GM21737 (cell line): ENCODE measurements around the gene EHD1.
A peak's percentile ranks its signal among the peaks of the same experiment; 100 is the strongest.

Experiments used
- ATAC-seq: cut with Tn5 transposase; IDR thresholded peaks from one replicate; pipeline ENCODE4 v1.9.1; 2021; ENCODE audit warnings: mild to moderate bottlenecking, moderate library complexity; ENCODE audit not compliant: unreplicated experiment

The EHD1 gene

DNA sequence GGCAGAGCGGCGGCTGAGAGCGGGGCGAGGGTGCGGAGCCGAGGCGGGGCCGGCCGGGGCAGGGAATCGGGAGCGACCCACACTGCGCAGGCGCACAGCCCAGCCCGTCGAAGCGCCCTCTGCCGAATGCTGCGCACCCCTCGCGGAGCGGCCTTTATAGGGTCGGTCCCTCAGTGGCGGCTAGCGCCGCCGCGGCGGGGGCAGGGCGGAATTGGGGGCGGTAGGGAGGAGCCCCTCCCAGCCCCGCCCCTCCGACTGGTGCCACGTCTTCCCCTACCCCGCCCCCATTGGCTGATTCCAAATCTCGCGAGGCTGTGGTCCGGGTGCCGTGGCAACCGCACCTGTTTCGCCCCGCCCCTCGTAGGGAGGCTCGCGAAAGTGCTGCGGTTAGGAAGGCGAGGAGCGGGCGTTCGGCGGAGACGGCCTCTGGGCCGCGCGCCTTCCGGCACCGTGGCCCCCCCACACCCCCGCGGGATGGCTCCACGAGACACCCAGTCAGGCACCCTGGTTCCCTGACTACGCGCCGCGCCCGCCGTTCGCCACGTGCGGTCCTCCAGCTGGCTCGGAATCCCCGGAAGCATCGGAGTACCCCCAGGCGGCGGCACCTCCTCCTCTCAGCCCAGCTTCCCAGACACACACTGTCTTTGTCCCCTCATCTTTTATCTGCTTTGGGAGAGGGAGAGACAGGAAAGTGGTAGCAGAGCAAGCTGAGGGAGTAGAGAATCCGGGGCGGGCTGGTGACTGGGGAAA, at the start of gene EHD1:
Gene EHD1, minus strand, starts transcription at position 128 of the 750 bp plus-strand sequence. CDS start 157 bp downstream, outside the sequence.
- peak; percentile 56 for ATAC-seq

DNA sequence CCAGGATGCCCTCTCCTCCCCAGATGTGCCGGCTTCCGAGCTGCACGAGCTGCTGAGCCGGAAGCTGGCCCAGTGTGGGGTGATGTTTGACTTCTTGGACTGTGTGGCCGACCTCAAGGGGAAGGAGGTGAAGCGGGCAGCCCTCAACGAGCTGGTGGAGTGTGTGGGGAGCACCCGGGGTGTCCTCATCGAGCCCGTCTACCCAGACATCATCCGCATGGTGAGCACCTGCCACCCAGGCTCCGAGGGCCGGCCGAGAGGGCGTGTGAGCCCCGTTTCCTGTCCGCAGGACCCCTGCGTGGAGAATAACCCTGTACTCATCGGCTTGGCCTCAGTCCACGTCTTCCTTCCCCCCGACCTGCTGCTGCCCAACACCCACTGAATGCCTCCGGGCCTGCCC, 48.3 kb upstream of the EHD1 start:
- no peak for ATAC-seq

DNA sequence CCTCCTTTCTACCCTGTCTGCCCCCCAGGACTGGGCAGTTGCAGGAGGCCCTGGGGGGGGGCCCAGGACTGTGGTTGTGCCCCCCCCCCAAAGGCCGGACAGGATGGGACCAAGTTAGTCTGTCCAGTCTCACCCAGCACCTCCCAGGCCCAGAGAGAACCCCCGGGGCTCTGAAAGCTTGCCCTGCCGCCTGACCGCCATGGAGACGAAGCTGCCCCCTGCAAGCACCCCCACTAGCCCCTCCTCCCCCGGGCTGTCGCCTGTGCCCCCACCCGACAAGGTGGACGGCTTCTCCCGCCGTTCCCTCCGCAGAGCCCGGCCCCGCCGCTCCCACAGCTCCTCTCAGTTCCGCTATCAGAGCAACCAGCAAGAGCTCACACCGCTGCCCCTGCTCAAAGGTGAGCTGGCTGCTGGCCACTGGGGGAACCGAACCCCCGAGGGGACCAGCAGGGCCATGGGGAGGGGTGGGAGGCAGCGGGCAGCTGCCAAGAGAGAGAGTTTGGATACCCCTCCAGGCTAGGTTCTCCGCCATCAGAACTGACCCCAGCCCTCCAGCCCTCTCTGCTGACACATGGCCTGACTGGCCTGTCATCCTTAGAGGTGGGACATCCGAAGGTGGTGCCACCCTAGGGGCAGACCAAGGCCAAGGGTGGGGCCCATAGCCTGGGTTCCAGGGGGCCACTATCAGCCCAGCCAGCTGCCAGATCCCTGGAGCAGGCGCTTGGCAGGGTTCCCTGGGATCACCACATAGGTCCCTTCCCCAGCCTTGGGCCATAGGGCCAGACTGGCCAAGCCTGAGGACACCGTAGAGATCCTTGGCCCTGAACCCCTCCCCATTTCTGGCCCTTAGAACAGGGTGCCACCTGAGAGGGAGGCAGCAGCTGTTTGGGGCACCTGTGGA, 47.4 kb upstream of the EHD1 start:
- ATAC-seq: no peak

DNA sequence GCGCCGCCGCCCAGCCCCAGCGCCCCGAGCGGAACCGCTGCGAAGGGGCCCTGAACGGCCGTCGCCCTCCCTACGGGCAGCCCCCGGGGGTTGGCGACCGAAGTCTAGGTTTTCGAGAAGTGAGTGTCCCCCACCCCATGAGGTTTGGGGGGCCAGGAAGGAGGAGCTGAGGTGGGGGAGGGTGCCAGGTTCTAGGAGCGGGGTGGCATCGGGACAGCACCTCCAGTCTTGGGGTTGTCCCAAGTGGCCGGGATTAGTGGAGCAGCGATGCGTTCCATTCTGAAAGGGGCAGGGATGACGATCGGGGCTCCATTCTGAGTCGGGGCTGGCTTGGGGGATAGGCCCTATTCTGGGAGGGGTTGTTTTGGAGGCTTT, 46.5 kb upstream of the EHD1 start:
- no peak for ATAC-seq

- peak; percentile 74 for ATAC-seq
Measured at GRCh38 chr11:64923944-64924909, 45.8 kb upstream of the EHD1 start, which contains the start of gene PPP2R5B. PPP2R5B (plus strand) TSS chr11:64924689; CDS start chr11:64925735, 1,046 bp downstream.

- ATAC-seq: no peak
Measured at GRCh38 chr11:64923151-64923661, 44.8 kb upstream of the EHD1 start.

DNA sequence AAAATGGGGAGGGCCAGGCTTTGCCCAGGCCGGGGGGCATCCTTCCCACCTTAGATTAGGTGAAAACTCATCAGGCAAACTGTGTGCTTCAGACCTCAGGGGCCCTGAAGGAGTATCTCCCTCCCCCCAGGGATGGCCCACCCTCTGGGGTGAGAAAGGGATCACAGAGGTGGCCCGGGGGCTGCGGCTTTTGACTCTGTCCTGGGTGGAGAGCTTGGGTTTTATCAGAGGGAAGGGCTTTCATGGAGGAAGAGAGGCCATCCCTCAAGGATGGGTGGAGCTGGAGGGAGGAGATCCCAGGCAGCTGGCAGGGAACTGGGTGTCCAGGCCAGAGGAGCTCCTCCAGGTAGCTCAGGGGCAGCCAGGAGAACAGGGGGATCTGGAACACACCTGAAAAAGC, 43.0 kb upstream of the EHD1 start:
- ATAC-seq: no peak

DNA sequence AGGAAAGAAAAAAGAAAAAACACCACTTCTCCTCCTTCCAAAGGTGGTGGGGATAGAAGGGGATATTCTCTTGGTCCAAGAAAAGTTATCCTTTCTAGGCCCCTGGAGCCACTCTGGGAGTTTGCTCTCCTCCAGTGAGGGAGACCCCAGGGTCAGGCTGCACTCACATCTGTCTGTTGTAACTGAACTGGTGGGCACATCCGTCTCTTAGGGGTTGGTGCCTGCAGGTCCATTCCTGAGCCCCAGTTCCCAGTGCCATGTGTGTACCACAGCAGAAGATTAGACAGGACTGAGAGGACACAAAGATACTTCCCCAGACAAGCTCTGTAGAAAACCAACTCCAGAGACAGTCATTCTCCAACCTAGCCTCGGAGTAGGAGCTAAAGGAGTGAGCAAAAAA, 41.7 kb upstream of the EHD1 start:
- ATAC-seq: no peak

- no peak for ATAC-seq
Measured at GRCh38 chr11:64919627-64920026, 41.2 kb upstream of the EHD1 start.

DNA sequence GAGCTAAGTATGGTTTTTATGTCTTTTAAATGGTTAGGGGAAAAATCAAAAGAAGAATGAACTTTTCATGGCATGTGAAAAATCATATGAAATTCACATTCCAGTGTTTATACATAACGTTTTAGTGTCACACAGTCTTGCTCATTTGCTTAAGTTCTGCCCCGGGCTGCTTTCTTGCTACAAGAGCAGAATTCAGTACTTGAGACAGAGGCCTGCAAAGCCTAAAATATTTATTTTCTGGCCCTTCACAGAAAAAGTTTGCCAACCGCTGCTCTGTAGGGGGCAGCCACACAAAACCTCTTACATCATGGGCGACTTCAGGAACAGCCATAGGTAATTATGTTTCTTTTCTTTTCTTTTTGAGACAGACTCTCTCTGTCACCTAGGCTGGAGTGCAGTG, 39.6 kb upstream of the EHD1 start:
- ATAC-seq: no peak

DNA sequence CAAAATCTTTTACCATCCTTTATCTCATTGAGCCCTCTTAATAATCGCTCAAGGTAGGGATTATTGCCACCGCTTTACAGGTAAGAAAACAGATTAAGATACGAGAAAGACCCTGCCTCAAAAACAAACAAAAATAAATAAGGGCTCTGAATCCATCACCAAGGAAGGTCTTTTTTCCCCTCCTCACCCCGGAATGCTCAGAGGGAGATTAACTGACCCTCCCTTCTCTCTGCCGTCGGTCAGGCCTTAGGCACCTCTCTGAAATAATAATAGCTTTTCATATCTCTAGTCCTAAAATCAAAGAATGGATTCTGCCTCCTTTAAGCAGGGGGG, 39.2 kb upstream of the EHD1 start:
- no peak for ATAC-seq

GRCh38 chr11:64916775-64917662, 38.6 kb upstream of the EHD1 start, which contains the start of gene ATG2A:
ATG2A (minus strand) TSS chr11:64917209; CDS start chr11:64917135, 74 bp downstream.
- peak; percentile 90 for ATAC-seq

DNA sequence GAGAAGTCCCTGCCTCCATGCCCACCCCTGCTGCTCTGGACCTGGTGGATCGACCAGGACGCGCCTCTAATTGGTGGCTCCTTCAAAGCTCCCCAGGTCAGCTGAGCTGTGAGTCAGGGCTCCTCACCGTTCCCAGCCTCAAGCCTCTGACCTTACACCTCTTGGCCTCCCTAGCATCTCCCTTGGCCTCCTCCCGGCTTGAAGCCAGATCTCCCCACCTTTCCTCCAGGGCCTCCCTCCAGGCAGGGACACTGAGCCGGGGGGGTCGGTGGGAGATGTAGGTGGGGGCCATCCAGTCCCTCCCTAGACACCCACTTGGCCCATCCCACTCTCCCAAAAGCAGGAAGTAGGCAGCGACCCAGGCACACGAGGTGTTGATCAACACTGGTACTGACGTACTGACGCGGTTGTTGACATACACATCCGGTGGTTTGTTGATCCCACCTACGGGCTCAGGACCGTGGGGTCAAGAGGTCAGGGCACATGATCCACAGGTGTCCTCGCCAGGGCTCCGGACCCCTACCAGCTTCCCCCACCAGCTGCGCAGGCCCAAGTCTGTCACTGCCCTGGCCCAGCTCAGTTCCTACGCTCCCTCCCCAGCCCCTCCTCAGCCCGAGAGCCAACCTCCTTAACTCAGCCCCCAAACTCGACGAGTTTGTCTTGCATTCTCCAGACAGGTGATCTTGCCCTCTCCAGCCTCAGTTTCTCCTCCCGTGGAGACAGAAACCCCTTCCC, 37.8 kb upstream of the EHD1 start:
- ATAC-seq: no peak

- no peak for ATAC-seq
Measured at GRCh38 chr11:64915376-64915887, 37.0 kb upstream of the EHD1 start.

DNA sequence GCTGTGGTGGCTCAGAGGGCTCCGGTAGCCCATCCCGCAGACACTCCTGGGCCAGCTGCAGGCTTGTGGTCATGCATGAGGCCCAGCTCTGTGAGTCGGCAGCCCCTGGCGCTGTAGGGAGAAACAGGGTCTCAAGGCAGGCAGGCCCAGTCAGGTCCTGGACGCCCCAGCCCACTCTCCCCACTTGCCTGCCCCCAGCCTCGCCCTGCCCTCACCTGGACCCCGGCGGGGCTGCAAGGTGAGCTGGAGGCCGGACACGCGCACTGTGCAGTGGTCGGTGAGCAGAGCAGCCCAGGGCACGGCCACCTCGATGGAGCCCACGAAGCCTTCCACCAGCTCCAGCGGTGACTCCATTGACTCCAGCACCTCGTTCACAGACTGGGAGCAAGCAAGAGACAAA, 35.7 kb upstream of the EHD1 start:
- no peak for ATAC-seq

DNA sequence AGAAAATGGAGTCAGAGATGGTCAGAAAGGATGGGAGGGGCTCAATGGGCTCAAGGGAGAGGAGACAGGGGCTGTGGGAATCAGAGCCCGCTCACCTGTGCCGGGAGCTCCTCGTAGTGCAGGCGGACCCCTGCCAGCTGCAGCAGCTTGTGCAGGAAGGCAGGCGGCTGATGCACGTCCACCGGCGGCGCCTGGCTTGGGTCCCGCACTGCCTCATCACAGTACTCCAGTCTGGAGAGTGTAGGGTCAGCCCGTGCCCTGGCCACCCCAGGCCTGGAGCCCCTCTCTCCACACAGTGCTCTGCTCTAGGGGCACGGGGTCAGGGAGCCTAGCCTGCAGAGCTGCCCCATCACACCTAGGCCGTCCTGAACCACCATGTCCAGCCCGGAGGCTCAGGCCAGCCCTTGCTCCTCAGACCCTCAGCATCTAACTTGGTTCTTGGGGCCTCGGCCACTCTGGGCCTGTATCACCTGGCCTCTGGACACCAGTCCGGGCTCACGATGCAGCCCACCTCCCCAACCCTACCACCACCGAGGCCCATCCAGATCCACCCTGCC, 34.8 kb upstream of the EHD1 start:
- ATAC-seq: no peak

GRCh38 chr11:64911689-64912088, 33.3 kb upstream of the EHD1 start:
- no peak for ATAC-seq

DNA sequence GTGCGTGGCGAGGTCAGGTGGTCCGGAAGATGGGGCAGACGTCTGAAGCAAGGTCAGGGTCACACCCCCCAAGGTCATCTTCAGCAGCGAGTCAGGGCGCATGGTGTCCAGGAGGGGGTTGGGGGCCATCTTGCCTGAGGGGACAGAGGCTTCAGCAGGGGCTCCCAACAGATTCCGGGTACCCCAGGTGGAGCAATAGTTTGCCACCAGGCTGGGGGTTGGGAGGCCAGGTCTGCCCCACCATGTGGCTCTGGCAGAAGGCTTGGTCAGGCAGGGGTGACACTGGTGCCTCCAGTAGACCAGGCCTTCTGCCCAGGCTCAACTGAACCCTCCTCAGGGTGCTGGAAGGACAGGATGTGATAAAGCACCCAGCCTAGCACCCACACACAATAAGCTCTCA, 32.7 kb upstream of the EHD1 start:
- ATAC-seq: no peak
